Erythroblast (primary cell): ENCODE data around the gene TMEM135.

Experiments
- GATA1 ChIP-seq: IDR thresholded peaks from 2 replicates; pipeline ENCODE4 v1.6.1; 2011; ENCODE audit warnings: low read depth, mild to moderate bottlenecking, control low read depth, low read length, moderate library complexity
- POLR2A ChIP-seq: IDR thresholded peaks from 2 replicates; pipeline ENCODE4 v1.6.1; 2011; ENCODE audit warnings: mild to moderate bottlenecking, low read length

DNA sequence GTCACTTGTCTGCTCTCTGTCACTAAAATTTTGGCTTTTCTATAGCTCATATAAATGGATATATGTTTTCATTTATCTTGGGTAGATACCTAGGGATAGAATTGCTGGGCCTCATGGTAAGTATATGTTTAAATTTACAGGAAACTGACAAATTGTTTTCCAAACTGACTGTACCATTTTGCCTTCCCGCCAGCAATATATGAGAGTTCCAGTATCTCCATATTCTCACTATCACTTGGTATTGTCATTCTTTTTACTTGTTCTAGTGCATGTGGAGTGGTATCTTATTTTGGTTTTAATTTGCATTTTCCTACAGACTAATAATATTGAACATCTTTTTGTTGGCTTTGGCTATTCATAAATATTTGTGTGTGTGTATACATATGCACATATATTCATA lies 101.7 kb downstream of the TMEM135 start:
- no peak for TF ChIP-seq POLR2A
- TF ChIP-seq GATA1: no peak
